NB4 (cell line): ENCODE measurements around the gene VIPR2.

Experiments
- DNase-seq: peaks from one replicate; pipeline ENCODE4 v3.0.0; 2010; ENCODE audit warnings: low read depth
- H3K4me3 ChIP-seq: one replicate; pipeline ENCODE4 v1.5.1; 2011; ENCODE audit warnings: mild to moderate bottlenecking, low read depth, low read length, moderate library complexity
- CTCF ChIP-seq: IDR thresholded peaks from one replicate; pipeline ENCODE4 v1.5.1; 2012; ENCODE audit warnings: low read depth, low read length
- MYC ChIP-seq: IDR thresholded peaks from 2 replicates; pipeline ENCODE4 v1.6.1; 2011; ENCODE audit warnings: low read depth, low read length
- POLR2A ChIP-seq: IDR thresholded peaks from 2 replicates; pipeline ENCODE4 v1.6.1; 2011; ENCODE audit warnings: mild to moderate bottlenecking; ENCODE audit not compliant: insufficient read length; ENCODE audit errors: extremely low read depth
- TF ChIP-seq, protein P1 (sequence below): IDR thresholded peaks from 2 replicates; pipeline ENCODE4 v1.6.1; 2011; ENCODE audit warnings: low read depth, low read length

VIPR2 gene

DNA sequence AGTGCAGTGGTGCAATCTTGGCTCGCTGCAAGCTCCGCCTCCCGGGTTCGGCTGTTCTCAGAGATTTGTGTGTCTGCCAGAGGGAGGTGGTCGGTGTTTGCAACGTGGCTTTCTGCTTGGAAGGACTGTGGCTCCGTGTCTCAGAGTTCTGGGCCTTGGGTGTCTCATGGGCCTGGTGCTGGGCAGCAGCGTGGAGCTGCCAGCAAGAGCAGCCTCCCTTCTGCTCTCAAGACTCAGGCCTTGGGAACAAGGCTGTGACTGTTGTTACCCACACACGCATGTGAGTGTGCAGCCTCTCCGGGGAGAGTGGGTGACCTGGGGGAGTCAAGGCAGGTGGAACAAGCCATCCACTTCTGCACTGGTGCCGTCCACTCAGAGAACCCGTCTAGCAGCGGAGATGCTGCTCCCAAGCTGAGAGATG lies 52.0 kb downstream of the VIPR2 start:
- TF ChIP-seq POLR2A (no peak), MYC (no peak), CTCF (no peak)
- TF ChIP-seq, protein P1, sequence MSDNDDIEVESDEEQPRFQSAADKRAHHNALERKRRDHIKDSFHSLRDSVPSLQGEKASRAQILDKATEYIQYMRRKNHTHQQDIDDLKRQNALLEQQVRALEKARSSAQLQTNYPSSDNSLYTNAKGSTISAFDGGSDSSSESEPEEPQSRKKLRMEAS = no peak
- H3K4me3 ChIP-seq = no peak overlapping the region

GRCh38 chr7:159091480-159092475 lies 52.9 kb downstream of the VIPR2 start:
- TF ChIP-seq POLR2A = no peak
- TF ChIP-seq, protein P1 = no peak
- DNase-seq = no peak

More for the DNA sequence above, 52.0 kb downstream of the VIPR2 start:
- no peak for DNase-seq

GRCh38 chr7:159091041-159091440 lies 53.6 kb downstream of the VIPR2 start:
- no peak overlapping the region for H3K4me3 ChIP-seq
- no peak for TF ChIP-seq POLR2A
- TF ChIP-seq, protein P1 = no peak
- no peak for TF ChIP-seq CTCF
- TF ChIP-seq MYC = no peak
- DNase-seq = no peak

More at GRCh38 chr7:159091480-159092475, 52.9 kb downstream of the VIPR2 start:
- H3K4me3 ChIP-seq = no peak overlapping the region

DNA sequence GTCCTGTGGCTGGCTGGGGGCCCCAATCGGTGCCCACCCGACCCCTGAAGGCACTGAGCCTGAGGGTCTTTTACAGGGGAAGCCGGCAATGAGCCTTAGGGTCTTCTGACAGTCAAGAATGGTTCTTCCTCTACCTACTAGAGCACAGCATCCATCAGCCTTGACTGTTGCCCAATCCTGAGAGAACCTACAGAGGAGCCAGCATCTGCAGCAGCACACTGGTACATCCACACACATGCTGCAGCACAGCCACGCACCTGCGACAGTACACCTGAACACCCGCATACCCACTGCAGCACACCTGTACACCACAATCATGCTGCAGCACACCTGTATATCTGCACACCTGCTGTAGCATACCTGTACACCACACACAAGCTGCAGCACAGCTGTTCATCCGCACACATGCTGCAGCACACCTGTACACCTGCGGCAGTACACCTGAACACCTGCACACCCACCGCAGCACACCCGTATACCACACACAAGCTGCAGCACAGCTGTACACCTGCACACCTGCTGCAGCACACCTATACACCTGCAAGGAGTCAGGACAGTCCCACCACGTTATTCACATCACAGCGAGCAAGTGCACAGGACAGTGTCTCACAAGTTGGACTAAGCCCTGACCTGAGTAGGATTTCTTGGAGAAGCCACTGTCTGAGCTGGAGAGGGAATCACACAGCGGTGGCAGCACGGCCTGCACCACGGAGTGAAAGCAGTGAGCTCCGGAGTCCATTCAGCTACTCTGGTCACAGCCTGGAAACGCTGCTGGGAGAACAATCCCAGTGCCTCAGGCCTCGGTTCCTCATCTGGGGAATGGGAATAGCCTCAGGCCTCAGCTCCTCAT lies 56.4 kb downstream of the VIPR2 start:
- H3K4me3 ChIP-seq = no peak overlapping the region
- DNase-seq = no peak
- no peak for TF ChIP-seq CTCF
- TF ChIP-seq MYC = no peak

- DNase-seq = no peak
- TF ChIP-seq CTCF (no peak), MYC (no peak), POLR2A (no peak)
- TF ChIP-seq, protein P1 = no peak
- no peak overlapping the region for H3K4me3 ChIP-seq
These were observed 58.3 kb downstream of the VIPR2 start for GRCh38 chr7:159086301-159086925.
